NCI-H510A (cell line): ENCODE results near the gene LGR4.
A peak's percentile ranks its signal among the peaks of the same experiment; 100 is the strongest.
"Not testable (repeated sequence)": the region's sequence is repeated elsewhere in the genome, so short reads cannot be mapped to it uniquely, and the experiment has no call there.

Source experiments
- DNase-seq: peaks from one replicate; lab custom pipeline; 2025; lab: John Stamatoyannopoulos, UW

The LGR4 gene, protein sequence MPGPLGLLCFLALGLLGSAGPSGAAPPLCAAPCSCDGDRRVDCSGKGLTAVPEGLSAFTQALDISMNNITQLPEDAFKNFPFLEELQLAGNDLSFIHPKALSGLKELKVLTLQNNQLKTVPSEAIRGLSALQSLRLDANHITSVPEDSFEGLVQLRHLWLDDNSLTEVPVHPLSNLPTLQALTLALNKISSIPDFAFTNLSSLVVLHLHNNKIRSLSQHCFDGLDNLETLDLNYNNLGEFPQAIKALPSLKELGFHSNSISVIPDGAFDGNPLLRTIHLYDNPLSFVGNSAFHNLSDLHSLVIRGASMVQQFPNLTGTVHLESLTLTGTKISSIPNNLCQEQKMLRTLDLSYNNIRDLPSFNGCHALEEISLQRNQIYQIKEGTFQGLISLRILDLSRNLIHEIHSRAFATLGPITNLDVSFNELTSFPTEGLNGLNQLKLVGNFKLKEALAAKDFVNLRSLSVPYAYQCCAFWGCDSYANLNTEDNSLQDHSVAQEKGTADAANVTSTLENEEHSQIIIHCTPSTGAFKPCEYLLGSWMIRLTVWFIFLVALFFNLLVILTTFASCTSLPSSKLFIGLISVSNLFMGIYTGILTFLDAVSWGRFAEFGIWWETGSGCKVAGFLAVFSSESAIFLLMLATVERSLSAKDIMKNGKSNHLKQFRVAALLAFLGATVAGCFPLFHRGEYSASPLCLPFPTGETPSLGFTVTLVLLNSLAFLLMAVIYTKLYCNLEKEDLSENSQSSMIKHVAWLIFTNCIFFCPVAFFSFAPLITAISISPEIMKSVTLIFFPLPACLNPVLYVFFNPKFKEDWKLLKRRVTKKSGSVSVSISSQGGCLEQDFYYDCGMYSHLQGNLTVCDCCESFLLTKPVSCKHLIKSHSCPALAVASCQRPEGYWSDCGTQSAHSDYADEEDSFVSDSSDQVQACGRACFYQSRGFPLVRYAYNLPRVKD

DNA sequence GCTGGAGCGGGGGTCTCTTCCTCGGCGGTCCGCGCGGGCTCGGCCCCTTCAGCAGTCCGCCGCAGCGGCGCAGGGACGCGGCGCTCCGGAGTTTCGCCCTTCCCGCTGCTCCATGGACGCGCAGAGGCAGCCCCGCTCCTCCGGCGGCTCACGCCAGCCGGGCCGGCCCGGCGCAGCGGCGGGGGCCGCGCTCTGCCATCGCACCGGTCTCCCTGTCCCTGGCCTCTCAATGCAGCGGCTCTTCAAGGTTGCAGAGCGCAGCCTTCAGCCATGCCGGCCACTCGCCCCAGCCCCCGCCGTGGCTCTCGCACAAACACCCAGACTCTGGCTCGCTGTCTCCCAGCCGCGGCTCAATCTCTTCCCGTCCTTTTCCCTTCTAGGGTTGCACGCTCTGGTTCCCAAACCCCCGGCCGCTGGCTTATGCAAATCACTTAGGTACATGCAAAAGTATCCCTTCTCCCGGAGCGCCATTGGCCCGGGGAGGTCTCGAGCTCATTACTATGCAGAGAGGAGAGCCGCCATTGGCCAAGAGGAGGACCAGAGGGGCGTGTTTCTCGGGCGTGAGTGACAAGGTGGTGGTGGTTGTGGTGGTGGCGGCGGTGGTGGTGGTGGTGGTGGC, at the start of gene LGR4:
LGR4 (minus strand) TSS at position 393 of the 619 bp plus-strand sequence. CDS start 488 bp downstream, outside the sequence.
- DNase-seq = peak; percentile 96

DNA sequence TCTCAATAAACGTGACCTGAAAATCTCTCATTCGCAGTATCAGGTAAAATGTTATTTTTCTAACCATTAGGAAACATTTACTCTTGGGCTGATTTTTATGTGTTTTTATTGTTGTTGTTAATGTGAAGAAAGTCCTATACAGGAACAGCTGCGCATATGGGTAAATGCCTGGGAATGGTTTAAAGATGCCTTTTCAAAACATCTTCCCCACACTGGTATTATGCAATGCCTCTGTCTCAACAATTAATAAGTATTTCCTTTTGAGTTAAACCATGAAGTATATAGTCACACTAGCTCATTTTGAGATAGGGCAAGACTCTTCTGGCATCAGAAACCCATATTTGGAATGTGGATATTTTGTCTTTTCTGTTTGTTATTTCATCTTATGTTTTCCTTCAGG, 47.6 kb upstream of the LGR4 start:
- no peak for DNase-seq

DNA sequence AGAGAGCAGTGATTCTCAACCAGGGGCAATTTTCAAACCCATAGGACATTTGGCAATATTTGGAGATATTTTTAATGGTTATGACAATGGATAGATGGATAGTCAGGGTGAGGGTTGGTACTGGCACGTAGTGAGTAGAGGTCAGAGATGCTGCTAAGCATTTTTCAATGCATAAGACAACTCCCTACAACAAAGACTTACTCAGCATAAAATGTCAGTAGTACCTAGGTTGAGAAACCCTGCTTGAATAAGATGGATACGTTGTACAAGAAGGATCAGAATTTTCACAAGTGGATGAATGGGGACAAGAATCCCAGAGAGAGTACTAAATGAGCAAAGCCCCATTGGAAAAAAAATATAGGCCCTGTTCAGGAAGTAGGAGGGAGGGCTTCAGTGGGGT, 45.9 kb upstream of the LGR4 start:
- no peak for DNase-seq

DNA sequence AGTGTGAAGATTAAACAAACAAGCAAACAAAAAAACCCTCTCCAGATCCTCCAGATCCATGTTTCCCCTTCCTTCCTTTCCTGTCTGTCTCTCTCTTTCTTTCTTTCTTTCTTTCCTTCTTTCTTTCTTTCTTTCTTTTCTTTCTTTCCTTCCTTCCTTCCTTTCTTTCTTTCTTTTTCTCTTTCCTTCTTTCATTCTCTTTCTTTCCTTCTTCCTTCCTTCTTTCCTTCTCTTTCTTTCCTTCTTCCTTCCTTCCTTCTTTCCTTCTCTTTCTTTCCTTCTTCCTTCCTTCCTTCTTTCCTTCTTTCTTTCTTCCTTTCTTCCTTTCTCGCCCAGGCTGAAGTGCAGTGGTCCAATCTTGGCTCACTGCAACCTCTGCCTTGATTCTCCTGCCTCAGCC, 44.9 kb upstream of the LGR4 start:
- DNase-seq = not testable (repeated sequence)

DNA sequence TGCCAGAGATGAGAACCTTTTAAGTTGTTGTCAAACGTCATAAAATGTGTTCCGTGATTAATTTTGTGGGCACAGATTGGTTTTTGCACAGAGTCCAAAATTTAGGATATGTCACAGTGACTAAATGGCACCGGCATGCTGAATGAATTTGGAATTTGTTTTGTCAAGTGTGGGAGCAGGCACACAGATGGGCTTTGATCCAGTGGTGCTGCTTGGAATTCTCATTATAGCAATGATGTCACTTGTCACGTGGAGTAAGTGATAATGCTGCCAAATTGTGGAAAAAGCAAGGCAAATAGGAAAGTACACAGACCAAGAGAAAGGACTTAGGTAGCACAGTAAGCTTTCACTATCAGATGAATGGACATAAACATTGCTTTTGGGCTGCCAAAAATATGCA, 42.0 kb upstream of the LGR4 start:
- DNase-seq = no peak

DNA sequence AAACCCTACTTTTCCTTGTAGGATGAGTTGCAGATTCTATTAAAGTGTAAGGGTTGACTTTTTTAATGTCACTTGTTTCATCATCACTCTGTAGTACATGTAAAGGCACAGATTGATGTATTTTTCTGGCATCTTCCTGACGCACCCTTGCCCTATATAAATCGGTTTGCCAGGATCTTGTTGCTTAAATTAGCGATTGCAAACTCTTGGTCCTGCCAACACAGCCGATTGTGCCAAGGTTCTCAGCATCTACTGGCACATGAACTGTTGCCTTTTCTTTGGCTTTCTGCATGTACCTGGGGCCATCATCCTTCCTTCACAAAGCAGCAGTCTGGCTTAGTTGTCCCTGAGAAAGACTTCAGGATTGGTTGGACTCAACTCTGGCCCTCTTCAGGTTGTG, 41.5 kb upstream of the LGR4 start:
- DNase-seq = no peak

DNA sequence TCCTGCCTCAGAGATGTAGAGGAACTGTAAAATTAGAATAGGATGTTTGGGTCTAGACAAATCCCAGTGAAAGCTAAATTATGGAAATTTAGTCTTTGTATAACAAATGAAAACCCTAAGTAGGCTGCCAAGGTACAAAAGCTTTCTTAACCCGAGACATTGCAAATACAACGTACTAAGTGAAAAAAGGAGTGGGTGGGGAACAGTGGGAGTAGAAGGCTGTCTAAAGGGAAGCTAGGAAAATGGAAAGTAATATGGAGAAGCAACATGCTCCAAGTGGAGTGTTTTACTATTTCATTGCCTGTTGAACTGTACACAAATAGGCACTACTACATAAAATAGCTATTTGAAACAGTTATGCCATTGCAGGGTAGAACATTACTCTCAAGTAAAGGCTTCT, 40.8 kb upstream of the LGR4 start:
- DNase-seq = no peak

DNA sequence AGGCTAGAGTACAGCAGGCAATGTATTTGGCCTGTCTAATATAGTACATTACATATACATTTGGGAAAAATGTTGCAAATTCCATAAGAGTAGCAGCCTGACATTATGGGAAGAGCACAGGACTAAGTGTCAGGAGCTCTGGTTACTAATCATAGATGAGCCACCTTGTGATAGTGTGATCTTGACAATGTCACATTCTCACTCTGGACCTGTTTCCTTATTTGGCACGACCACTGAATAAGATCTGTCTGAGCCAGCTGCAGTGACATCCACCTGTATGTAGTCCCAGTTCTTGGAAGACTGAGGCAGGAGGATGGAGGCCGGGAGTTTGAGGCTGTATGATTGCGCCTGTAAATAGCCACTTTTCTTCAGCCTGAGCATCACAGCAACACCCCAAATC, 39.6 kb upstream of the LGR4 start:
- DNase-seq = no peak

DNA sequence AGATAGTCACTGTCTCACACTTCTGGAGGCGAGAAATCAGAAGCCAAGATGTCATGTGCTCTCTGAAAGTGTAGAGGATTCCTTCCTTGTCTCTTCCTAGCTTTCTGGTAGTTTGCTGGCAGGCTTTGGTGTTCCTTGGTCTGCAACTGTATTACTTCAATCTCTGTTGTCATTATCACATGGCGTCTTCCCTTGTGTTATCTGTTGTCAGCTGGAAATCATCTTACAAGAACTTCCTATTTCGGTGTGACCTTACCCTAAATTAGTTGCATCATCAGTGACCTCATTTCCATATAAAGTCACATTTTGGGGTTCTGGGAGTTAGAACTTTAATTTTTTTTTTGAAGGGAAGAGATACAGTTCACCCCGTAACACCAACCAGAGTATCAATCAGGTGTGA, 37.3 kb upstream of the LGR4 start:
- DNase-seq = no peak

DNA sequence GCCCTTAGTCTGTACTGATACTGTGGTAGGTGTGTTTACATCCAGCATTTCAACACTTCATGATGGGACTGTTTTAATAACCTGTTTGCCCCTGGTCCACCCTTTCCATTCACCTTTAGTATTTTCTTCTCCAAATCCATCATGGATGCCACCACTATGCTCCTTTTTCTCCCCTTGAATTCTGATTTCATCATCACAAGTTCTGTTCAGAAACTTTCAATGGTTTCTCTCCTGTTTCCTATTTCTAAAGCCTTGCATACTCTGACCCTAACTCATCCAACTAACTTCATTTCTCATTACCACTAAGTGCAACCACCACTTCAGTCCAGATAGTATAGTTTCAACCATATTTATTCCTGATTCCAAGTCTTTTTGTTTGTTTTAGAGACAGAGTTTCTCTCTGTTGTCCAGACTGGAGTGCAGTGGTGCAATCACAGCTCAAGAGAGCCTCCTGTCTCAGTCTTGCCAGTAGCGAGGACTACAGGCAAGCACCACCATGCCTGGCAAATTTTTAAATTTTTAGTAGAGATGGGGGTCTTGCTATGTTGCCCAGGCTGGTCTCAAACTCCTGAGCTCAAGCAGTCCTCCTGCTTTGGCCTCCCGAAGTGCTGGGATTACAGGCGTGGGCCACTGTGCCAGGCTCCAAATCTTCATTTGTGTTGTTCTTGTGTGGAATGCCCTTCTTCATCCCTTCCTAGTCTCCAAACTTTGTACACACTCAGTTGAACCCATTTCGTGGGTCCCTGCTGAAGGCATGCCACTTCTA, 35.1 kb upstream of the LGR4 start:
- no peak for DNase-seq

DNA sequence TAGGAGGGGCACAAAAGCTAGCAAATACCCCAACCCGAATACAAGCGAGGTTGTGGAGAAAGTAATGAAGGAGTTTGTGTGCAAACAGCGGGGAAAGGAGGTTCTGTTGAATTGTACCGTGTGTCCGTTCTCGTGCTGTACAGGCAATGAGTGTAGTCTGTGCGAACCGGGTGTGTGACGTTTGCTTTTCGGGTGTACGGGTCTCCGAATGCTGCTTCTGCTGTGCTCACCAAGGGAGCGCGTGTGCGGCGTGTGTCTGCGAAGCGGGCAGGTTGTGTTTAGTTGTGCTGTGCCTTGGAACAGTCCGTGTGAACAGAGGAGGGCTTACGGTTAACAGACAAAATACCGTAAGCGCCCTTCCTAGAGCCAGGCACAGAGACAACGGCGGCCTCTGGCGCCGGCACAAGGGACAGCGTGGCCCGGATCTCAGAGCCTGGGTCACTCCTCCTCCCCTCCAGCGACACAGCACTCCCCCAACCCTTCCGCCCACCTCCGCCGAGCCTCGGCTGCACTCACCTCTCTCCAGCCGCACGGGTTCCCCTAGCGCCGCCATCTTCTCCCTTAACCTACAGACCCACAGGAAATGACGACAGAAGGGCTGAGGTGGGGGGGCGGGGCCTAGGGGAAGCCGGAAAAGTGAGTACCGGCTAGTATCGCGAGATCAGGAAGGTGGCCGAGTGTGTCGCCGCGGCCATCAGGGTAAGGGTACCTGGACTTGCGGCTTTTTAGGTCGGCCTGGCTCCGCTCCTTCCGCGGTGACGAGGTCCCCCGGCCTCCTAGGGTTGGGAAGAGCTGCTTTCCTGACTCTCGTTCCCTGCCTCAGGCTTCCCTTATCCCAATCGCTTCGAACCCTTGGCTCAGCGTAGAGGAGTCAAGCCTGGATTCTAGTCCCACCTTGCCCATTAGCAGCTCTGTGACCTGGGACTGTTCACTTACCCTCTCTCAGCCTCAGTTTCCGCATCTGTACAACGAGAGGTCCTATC, 33.9 kb upstream of the LGR4 start, which contains the start of gene LIN7C:
LIN7C (minus strand) TSS at position 570 of the 983 bp plus-strand sequence; CDS start at position 553, 17 bp downstream.
- peak; percentile 91 for DNase-seq

DNA sequence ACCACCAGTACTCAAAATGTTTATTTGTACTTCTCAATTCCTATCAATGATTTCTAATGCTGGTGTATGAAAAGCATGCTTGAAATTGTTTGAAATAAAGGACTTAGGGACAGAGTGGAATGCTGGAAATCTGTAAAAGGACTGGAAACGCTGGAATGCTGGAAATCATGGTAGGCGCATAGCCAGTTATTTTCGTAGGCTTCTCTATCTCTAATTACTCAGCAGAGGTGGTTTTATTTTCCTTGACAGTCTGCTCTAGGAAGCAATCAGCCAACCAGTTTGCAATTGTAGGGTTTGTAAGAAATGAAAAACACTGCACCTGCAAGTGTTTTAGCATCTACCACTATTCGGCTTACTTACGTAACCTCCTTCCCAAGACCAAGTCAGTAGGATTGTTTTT, 33.2 kb upstream of the LGR4 start:
- DNase-seq = no peak

DNA sequence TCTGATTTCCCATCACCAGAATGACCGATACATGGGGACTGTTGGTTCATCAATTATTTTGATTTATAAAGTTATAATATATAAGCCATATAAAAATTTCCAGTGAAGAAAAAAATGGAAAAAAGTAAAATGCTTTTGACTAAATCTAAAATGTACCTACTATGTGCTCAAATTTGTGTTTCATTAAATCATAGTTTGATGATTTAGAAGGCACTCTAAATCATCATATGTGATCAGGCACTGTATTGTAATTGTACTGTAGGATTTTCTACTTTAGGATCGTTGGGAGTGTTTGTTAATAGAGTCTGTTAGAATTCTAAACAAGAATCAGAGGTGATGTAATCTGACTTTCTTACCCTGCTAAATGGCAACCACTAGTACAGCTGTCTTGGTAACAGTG, 31.6 kb upstream of the LGR4 start:
- DNase-seq = no peak

DNA sequence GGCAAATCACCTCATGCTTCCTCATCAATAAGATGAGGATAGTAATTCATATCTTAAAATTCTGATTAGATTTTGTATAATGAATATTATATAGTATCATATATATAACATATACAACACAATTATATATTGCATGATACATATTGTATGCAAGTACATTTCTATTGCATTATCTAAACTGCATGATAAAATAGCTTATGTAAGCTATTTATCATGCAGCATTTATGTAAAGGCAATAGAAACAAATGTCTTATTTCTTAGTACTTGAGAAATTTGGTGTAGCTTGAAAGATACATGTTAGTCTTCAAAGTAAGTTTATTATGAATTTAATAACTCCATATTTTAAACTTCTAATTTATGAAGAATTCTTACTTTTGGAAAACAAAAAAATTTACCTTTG, 28.5 kb upstream of the LGR4 start:
- no peak for DNase-seq

DNA sequence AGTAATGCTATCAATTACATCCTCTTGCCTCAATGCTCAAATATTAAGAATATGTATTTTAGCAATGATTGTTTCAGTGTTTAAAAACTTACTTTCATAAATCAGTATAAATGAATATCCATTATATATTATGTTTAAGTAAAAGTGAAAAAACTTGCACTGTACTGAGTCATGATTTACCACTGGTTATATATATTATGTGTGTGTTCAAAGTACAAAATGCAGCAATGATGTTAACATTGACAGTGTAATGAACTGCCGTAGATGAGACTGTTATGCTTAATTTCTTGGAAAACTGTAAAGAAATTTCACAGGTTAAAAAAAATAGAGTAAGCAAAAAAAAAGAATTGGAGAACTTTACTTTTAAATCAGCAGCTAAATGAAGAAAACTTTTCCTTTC, 25.3 kb upstream of the LGR4 start:
- DNase-seq = no peak

DNA sequence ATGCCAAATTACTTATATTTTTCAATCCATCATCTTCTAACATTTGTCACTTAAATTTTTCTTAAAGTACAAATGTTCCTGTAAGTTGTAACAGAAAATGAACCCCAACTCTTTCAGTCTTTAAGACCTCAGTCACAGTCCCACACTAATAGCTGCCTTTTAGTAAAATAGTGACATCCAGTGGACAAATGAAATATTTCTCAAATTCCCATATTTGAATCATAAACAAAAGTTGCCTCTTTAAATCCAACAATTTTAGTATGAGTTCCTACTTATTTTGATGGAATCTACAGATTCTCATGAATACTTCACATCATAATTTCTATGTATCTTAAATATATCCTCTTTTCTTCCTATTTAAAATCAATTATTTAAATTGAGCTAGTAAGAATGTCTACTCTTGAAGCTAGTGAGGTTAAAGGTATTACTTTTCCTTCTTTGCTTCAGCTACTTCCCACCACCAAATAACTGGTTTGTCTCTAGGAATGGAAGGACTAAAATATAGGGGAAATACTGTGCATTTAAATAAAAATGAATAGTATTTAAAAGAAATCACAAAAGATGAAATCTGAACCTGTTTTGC, 24.8 kb upstream of the LGR4 start:
- DNase-seq = no peak

DNA sequence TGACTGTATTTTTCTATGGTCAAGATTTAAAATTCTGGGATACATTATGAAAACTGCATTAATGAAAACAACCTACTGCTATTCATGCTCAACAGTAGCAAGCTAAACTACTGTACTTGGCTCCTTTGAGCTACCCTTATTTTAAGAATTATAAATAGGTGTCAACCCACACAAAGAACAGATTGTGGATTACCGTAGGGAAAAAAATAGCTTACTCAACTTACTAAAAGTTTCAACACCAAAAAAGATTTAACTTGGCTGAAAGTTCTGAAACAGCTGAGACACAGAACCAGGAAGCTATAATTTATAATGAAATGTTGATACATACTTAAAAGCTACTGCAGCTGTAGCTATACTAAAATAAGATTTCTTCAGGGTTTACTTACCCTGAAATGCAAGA, 23.9 kb upstream of the LGR4 start:
- no peak for DNase-seq

DNA sequence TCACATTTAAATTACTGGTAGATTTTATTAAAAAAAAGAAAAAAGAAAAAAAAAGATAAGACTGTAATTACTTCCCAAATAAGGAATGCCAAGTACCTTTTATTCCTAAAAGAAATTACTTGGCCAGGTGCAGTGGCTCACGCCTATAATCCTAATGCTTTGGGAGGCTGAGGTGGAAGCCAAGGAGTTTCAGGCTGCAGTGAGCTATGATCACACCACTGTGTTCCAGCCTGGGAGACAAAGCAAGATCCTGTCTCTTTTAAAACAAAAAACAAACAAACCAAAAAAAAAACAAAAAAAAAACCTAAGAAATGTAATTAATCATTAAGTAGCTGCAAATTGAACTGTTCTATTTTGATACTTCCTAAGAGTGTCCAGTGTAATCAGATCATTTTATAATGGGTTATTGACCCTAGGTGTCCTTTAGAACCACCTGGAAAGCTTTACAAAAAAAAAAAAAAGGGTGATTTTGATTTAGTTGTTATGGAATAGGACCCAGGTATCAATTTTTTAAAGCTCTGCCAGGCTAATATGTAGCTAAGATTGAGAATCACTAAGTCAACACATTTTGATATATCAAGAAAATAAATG, 23.2 kb upstream of the LGR4 start:
- no peak for DNase-seq

DNA sequence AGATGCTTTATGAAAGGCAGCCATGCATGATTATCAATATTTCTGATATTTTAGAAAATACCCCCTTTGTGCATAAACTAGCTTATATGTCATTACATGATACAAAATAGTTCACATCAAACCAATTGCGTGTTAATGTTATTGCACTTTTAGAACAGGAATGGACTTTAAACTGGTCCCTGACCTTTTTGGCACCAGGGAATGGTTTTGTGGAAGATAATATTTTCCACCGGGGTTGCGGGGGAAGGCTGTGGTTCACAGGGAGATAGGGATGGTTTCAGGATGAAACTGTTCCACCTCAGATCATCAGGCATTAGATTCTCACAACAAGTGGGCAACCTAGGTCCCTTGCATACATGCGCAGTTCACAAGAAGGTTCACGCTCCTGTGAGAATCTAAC, 16.5 kb upstream of the LGR4 start:
- DNase-seq = no peak

DNA sequence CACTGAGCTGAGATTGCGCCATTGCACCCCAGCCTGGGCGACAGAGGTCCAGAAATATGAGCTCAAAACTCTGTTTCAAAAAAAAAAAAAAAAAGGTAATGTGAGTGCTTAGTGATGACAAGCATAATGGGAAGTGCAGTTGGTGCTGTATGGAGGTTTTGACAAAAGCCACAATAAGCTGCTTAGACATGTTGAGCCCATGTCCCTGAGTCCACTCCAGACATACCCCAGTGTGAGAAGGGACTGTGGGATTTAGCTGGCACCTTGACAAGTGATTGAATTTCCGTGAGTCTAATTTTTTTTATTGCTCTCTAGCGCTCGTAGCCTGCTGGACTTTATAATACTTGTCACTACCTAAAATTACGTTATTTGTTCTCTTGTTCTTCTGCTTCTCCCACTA, 15.1 kb upstream of the LGR4 start:
- no peak for DNase-seq
